ENCODE data around the gene DNAAF5.

The DNAAF5 gene

GRCh38 chr7:815284-816216, 89.1 kb downstream of the DNAAF5 start:
- DNase-seq (ENCODE audit: low spot score) = peak; percentile 42

GRCh38 chr7:816300-816750, 89.8 kb downstream of the DNAAF5 start:
- peak; percentile 98 for DNase-seq (ENCODE audit: low spot score)

- peak; percentile 45 for DNase-seq (ENCODE audit: low spot score)
These were observed 90.5 kb downstream of the DNAAF5 start for GRCh38 chr7:816751-817671.

GRCh38 chr7:818031-818699, 91.7 kb downstream of the DNAAF5 start:
- DNase-seq (ENCODE audit: low spot score) = peak; percentile 70

GRCh38 chr7:820341-820740, 93.8 kb downstream of the DNAAF5 start:
- no peak for DNase-seq (ENCODE audit: low spot score)

GRCh38 chr7:821688-822087, 95.2 kb downstream of the DNAAF5 start:
- DNase-seq (ENCODE audit: low spot score) = peak; percentile 25

DNA sequence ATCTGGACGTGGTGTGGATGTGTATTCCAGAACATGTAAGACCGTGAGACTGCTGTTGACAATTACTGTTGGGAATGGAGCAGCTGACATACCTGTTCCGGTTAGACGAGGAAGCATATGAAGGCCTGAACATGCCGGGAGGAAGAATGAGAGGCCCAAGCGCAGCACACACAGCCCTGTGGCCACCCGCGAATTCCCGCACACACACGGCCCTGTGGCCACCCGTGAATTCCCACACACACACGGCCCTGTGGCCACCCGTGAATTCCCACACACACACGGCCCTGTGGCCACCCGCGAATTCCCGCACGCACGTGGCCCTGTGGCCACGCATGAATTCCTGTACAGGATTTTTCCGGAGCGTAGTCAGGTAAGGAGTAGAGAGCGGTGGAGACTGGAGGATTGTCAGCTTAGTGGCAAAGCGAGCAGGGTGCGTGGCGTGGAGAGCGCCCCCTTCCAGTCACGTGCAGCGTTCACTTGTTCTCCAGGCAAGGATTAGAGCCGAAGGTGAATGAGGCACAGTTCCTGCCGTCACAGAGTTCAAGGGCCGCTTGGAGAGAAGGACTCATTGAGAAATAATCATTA, 96.3 kb downstream of the DNAAF5 start:
- DNase-seq (ENCODE audit: low spot score) = peak; percentile 19

DNA sequence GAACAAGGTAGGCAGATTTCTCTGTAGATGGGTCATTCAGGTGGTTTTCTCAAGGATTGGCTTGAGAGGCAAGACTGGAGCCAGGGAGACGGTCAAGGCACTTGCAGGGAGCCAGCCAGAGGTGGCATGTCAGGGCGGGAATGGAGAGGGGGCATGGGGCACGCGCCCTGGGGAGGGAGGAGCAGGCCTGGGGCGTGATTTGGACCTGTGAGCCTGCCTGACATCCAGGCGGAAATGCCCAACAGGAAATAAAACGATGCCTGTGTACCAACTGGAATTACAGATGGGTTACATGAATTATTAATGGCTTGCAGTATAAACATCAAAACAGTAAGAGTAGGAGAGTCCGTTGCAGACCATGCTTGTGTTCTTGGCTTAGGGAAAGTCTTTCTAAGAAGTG, 97.2 kb downstream of the DNAAF5 start:
- DNase-seq (ENCODE audit: low spot score) = peak; percentile 44

DNA sequence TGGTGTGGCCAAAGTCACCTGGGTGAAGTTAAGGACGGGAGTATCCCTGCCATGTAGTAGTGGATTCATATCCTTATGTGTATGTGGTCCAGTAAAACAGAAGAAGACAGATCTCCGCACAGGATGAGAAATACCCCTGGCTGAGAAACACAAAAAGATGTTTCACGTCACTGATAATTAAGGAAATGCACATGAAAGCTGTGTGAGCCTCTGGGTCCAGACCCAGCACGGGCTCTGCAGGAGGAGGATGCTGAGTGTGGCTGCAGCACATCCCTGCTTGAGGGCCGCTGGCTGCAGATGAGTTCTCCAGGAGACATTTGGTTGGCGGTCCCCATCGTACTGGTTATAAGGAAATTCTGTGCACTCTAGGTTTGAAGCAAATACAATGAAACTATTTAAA, 97.6 kb downstream of the DNAAF5 start:
- DNase-seq (ENCODE audit: low spot score) = no peak

- no peak for DNase-seq (ENCODE audit: low spot score)
These were observed 98.2 kb downstream of the DNAAF5 start for GRCh38 chr7:824664-825063.

GRCh38 chr7:825386-825785, 98.9 kb downstream of the DNAAF5 start:
- DNase-seq (ENCODE audit: low spot score) = no peak

DNA sequence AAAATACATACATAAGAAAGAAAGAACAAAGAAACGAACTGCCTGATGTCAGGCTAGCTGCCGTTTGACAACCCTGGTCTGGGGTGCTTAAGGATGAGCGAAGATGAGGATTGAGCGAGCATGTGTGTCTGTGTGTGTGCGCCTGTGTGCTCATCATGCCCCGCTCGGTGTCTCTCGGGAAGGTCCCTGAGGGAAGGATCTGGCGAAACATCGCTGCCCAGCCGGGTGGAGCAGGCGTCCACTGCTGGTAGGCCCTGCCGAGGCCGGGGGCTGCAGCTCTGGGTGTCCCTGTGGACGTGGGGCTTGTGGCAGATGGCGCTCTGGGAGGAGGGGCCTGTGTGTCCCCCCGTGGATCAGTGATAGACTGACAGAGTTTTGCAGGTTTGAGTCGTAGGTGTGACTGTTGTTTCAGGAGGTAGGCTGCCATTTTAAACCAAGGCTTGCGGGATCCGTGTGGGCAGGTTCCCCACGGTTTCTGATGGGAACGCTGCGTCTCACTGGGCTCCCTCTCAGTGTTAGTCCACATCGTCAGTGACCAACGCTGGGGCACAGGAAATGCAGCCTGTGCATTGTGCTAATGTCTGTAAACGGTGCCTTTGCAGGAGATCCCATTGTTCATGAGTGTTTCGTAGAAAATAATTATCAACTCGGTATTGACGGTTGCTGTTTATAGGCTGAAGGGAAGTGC, 99.9 kb downstream of the DNAAF5 start:
- no peak for DNase-seq (ENCODE audit: low spot score)

DNA sequence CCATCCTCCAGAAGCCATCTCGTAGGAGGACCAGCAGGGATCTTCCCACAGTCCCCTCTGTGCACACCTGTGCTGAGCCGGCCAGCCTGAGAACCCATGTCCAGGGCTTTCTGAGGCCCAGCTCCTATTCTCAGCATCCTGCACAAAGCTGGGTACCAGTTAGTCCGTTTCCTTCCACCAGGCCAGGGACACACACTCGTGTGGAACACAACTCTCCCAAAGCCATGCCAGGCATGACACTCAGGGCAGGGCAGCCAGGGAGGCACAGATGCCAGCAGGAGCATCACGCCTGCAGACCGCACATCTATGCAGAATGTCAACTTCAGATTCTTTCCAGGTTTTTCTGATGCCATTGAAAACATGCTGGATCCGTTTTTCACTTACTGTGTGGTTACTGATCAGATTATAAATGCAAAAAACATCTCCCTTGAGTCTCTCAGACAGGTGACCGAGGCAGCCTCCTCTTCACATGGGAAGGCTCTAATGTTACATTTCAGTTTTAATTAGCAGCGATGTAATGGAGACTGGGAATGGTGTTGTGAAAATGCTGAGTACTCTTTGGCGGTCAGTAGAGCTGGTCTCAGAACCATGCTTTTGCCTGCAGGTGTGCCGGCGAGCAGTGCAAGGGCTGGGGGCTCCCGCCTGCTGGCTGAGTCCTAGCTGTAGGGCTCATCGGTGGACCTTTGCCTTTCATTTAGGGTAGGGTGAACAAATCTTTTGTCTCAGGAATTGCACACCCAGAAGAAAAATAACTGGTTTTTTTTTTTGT, 102.5 kb downstream of the DNAAF5 start:
- DNase-seq (ENCODE audit: low spot score) = no peak

DNA sequence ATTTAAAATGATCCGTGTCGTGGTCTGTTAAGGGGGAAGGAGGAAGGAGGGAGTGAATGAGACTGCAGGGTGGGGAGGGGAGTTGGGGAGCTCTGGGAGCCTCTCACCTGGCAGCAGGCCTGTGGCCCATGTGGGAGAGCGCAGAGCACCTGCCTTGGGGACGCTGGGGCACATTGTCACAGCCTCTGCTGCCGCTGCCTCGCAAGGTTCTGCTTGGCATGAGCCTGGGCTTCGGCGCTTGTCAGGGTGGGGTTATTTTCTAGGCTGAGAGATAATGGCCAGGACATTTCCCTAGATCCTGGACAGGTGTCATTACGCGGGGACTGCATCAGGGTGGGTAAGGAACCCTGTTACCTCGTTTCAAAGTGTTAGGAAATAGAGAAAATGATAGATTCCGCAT, 103.6 kb downstream of the DNAAF5 start:
- DNase-seq (ENCODE audit: low spot score) = no peak

GRCh38 chr7:831596-832166, 105.2 kb downstream of the DNAAF5 start:
- DNase-seq (ENCODE audit: low spot score) = peak; percentile 93

GRCh38 chr7:832167-832967, 105.9 kb downstream of the DNAAF5 start, which contains the start of gene SUN1:
Gene SUN1 (plus strand): TSS chr7:832476. CDS start chr7:832525, 49 bp downstream.
- peak; percentile 96 for DNase-seq (ENCODE audit: low spot score)

DNA sequence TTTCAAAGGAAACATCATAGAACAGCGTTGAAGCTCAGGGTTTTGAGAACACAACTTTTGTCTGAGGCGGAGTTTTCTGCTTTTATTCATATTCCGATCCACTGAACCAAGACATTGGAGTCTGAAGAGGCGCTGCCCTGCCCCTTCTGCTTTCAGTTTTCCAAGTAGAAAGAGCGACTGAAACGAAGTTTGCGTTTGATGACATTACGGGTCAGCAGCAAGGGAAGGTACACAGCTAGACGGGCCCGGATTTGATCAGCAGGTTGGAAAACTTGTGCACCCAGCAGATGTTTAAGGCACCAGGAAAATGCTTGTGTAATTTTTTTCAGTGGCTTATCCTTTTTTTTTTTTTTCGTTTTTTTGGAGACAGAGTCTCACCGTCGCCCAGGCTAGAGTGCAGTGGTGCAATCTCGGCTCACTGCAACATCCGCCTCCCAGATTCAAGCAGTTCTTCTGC, 106.5 kb downstream of the DNAAF5 start:
- DNase-seq (ENCODE audit: low spot score) = no peak

GRCh38 chr7:833601-834258, 107.2 kb downstream of the DNAAF5 start:
- DNase-seq (ENCODE audit: low spot score) = peak; percentile 47

Data from kidney tubule cell (primary cell).